Fibroblast of lung (primary cell): Measurements from ENCODE around the gene MBD3L5.

Source experiments
- EZH2 ChIP-seq: IDR thresholded peaks from 2 replicates; pipeline ENCODE4 v1.5.1; 2012; ENCODE audit warnings: low read length, control low read depth, mild to moderate bottlenecking; ENCODE audit errors: missing control alignments
- TF ChIP-seq, protein P1 (sequence below), 2 donors: IDR thresholded peaks in 1 of 2; conservative IDR thresholded peaks in 1 of 2; 1 replicate in 1 of 2; 2 replicates in 1 of 2; pipeline ENCODE4 v1.5.1; 2011 to 2012; ENCODE audit warnings: low read length in 2 of 2, control low read depth in 1 of 2, inconsistent platforms in 1 of 2, low read depth in 1 of 2, mild to moderate bottlenecking in 1 of 2

- TF ChIP-seq, protein P1, sequence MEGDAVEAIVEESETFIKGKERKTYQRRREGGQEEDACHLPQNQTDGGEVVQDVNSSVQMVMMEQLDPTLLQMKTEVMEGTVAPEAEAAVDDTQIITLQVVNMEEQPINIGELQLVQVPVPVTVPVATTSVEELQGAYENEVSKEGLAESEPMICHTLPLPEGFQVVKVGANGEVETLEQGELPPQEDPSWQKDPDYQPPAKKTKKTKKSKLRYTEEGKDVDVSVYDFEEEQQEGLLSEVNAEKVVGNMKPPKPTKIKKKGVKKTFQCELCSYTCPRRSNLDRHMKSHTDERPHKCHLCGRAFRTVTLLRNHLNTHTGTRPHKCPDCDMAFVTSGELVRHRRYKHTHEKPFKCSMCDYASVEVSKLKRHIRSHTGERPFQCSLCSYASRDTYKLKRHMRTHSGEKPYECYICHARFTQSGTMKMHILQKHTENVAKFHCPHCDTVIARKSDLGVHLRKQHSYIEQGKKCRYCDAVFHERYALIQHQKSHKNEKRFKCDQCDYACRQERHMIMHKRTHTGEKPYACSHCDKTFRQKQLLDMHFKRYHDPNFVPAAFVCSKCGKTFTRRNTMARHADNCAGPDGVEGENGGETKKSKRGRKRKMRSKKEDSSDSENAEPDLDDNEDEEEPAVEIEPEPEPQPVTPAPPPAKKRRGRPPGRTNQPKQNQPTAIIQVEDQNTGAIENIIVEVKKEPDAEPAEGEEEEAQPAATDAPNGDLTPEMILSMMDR (conservative IDR thresholded peaks at IDR 0.05 in 1 of 2, IDR thresholded peaks at IDR 0.05 in 1 of 2; ENCODE audit: low read depth in 1 of 2, low read length in 2 of 2) = no peak
- no peak for TF ChIP-seq EZH2
Observed at GRCh38 chr19:6997679-6998445, 32.5 kb upstream of the MBD3L5 start.
